Sigmoid colon (tissue), 7 donors: ENCODE measurements around the gene GLP2R. TPM values are rescaled to one million over a fixed set of nuclear protein-coding genes. Genes with fewer than 3 reads are reported as not detected.

Experiments used
- DNase-seq: peaks from one replicate; pipeline ENCODE4 v3.0.0-alpha.2; 2019
- H3K27ac ChIP-seq, 4 donors: fragments of 200-600 bp; sonication (generic); one replicate each; pipeline ENCODE4 v1.5.1; 2016 to 2019; ENCODE audit warnings: mild to moderate bottlenecking in 1 of 4
- H3K27me3 ChIP-seq, 3 donors: fragments of 200-600 bp; sonication (generic); one replicate each; pipeline ENCODE4 v1.5.1; 2019; ENCODE audit warnings: mild to moderate bottlenecking in 1 of 3
- H3K36me3 ChIP-seq, 4 donors: fragments of 200-600 bp; sonication (generic); one replicate each; pipeline ENCODE4 v1.5.1; 2016 to 2019
- H3K4me1 ChIP-seq, 4 donors: fragments of 200-600 bp; sonication (generic); one replicate each; pipeline ENCODE4 v1.5.1; 2017 to 2019
- H3K4me3 ChIP-seq, 4 donors: fragments of 200-600 bp; sonication (generic); one replicate each; pipeline ENCODE4 v1.5.1; 2017 to 2019; ENCODE audit warnings: mild to moderate bottlenecking in 2 of 4, moderate library complexity in 1 of 4
- H3K9me3 ChIP-seq, 4 donors: fragments of 200-600 bp in 3 of 4; sonication (generic) in 3 of 4; one replicate each; pipeline versions ENCODE4 v1.5.1 to v1.6.1; 2013 to 2019
- CTCF ChIP-seq, 4 experiments: fragments of 450-650 bp in 3 of 4; fragments of 200-600 bp in 1 of 4; IDR thresholded peaks; one replicate each; pipeline ENCODE4 v1.5.1; 2016 to 2019; ENCODE audit warnings: antibody characterized with exemption in 4 of 4, mild to moderate bottlenecking in 3 of 4, moderate library complexity in 2 of 4
- EP300 ChIP-seq, 4 donors: sonication (generic); formaldehyde crosslinking; IDR thresholded peaks; one replicate each; pipeline ENCODE4 v1.6.1; 2017; ENCODE audit warnings: antibody characterized with exemption in 4 of 4
- POLR2A ChIP-seq, 2 donors: fragments of 450-650 bp; IDR thresholded peaks; one replicate each; pipeline ENCODE4 v1.6.1; 2016; ENCODE audit warnings: antibody characterized with exemption in 2 of 2, mild to moderate bottlenecking in 2 of 2, moderate library complexity in 2 of 2
- POLR2AphosphoS5 ChIP-seq, 4 donors: sonication (generic); formaldehyde crosslinking; IDR thresholded peaks; one replicate each; pipeline ENCODE4 v1.6.1; 2017; ENCODE audit warnings: antibody characterized with exemption in 4 of 4
- WGBS, 2 donors: extraction: QIAGEN DNeasy Blood & Tissue Kit; methylation state at CpG; one replicate each; pipeline ENCODE4 v1.1.7; 2013; 5-methylcytosine and 5-hydroxymethylcytosine counted together
- intact Hi-C: fragments of 100-400 bp; cut with DNase I; formaldehyde crosslinking; loops from one replicate; pipeline ENCODE4 v1.15.1; 2023
- polyA plus RNA-seq, 3 donors: library from polyadenylated mRNA; stranded (reverse); fragments of 200-250 nt; gene quantifications; one replicate each; pipeline ENCODE4 v1.2.3, GENCODE V29; 2013
- total RNA-seq, 4 donors: library from RNA; depleted of rRNA; stranded (reverse); fragments of >200 nt; gene quantifications; one replicate each; pipeline ENCODE4 v1.1.0, GENCODE V29; 2016
- donor health status: healthy with polysubstance abuse.
- donor health status: Bipolar disorder and iron deficiency.
- donor health status: healthy.

The GLP2R gene
- total and polyA plus RNA-seq, 7 donors: 0.89 to 56.2 (median 28.5) TPM

GRCh38 chr17:9913476-9913875 lies 87.8 kb downstream of the GLP2R start:
- Histone ChIP-seq H3K4me3 (no peak overlapping the region), H3K9me3 (no peaks in the 10 kb centered on the region), H3K4me1 (peaks cover 0 to 2% (median 0%) of the 10 kb centered on the region in 4 donors), H3K27ac (no peak overlapping the region), H3K27me3 (peaks cover 0 to 8% (median 0%) of the 10 kb centered on the region in 3 donors), H3K36me3 (peaks cover 0 to 30% (median 0%) of the 10 kb centered on the region in 4 donors)
- 87 to 94% methylated on average over 5 of the region's 5 CpGs for WGBS, 2 donors
- no peak for DNase-seq
- intact Hi-C loops: no loop called here
- TF ChIP-seq EP300 (IDR thresholded peaks at IDR 0.05) (no peak), POLR2A (IDR thresholded peaks at IDR 0.05) (no peak), POLR2AphosphoS5 (IDR thresholded peaks at IDR 0.05) (no peak), CTCF (IDR thresholded peaks at IDR 0.05) (no peak)

- no peak for TF ChIP-seq CTCF (IDR thresholded peaks at IDR 0.05)
- TF ChIP-seq POLR2AphosphoS5 (IDR thresholded peaks at IDR 0.05): no peak
- TF ChIP-seq EP300 (IDR thresholded peaks at IDR 0.05): no peak
- no peak for TF ChIP-seq POLR2A (IDR thresholded peaks at IDR 0.05)
- no peak for DNase-seq
- Histone ChIP-seq H3K27me3 (no peaks in the 10 kb centered on the region), H3K36me3 (peaks cover 0 to 30% (median 0%) of the 10 kb centered on the region in 4 donors), H3K9me3 (no peaks in the 10 kb centered on the region), H3K27ac (no peak overlapping the region), H3K4me1 (no peaks in the 10 kb centered on the region), H3K4me3 (no peak overlapping the region)
- intact Hi-C loops: no loop called here
- WGBS, 2 donors: 77 to 87% methylated on average over 8 of the region's 8 CpGs
Measured at GRCh38 chr17:9916108-9916507, 90.4 kb downstream of the GLP2R start.

GRCh38 chr17:9917131-9917530 lies 91.4 kb downstream of the GLP2R start:
- no peaks in the 10 kb centered on the region for H3K27me3 ChIP-seq
- WGBS, 2 donors: 83 to 89% methylated on average over 13 of the region's 13 CpGs
- no peak overlapping the region for H3K4me3 ChIP-seq
- no peak overlapping the region for H3K27ac ChIP-seq
- H3K4me1 ChIP-seq: no peaks in the 10 kb centered on the region
- TF ChIP-seq POLR2AphosphoS5 (IDR thresholded peaks at IDR 0.05): no peak
- TF ChIP-seq EP300 (IDR thresholded peaks at IDR 0.05): no peak
- TF ChIP-seq CTCF (IDR thresholded peaks at IDR 0.05): no peak
- no peak for TF ChIP-seq POLR2A (IDR thresholded peaks at IDR 0.05)
- no peaks in the 10 kb centered on the region for H3K9me3 ChIP-seq
- intact Hi-C loops: no loop called here
- peaks cover 0 to 30% (median 0%) of the 10 kb centered on the region in 4 donors for H3K36me3 ChIP-seq
- no peak for DNase-seq

- Histone ChIP-seq H3K36me3 (peaks cover 0 to 30% (median 0%) of the 10 kb centered on the region in 4 donors), H3K4me1 (no peaks in the 10 kb centered on the region), H3K4me3 (no peak overlapping the region), H3K27ac (no peak overlapping the region), H3K27me3 (no peaks in the 10 kb centered on the region), H3K9me3 (no peaks in the 10 kb centered on the region)
- 88 to 90% methylated on average over 19 of the region's 19 CpGs for WGBS, 2 donors
- TF ChIP-seq POLR2A (IDR thresholded peaks at IDR 0.05) (no peak), EP300 (IDR thresholded peaks at IDR 0.05) (no peak), POLR2AphosphoS5 (IDR thresholded peaks at IDR 0.05) (no peak), CTCF (IDR thresholded peaks at IDR 0.05) (no peak)
- intact Hi-C loops: no loop called here
- DNase-seq: no peak
Measured at GRCh38 chr17:9917801-9918200, 92.1 kb downstream of the GLP2R start.

GRCh38 chr17:9918352-9918751 lies 92.6 kb downstream of the GLP2R start:
- 89 to 92% methylated on average over 8 of the region's 8 CpGs for WGBS, 2 donors
- H3K36me3 ChIP-seq: peaks cover 0 to 30% (median 0%) of the 10 kb centered on the region in 4 donors
- no peak overlapping the region for H3K27ac ChIP-seq
- H3K4me1 ChIP-seq: no peaks in the 10 kb centered on the region
- DNase-seq: no peak
- TF ChIP-seq POLR2AphosphoS5 (IDR thresholded peaks at IDR 0.05) (no peak), POLR2A (IDR thresholded peaks at IDR 0.05) (no peak), CTCF (IDR thresholded peaks at IDR 0.05) (no peak), EP300 (IDR thresholded peaks at IDR 0.05) (no peak)
- H3K27me3 ChIP-seq: no peaks in the 10 kb centered on the region
- H3K4me3 ChIP-seq: no peak overlapping the region
- intact Hi-C loops: no loop called here
- no peaks in the 10 kb centered on the region for H3K9me3 ChIP-seq
